ENCODE results near the gene MOB3B.
A peak's percentile ranks its signal among the peaks of the same experiment; 100 is the strongest.

Gene MOB3B

DNA sequence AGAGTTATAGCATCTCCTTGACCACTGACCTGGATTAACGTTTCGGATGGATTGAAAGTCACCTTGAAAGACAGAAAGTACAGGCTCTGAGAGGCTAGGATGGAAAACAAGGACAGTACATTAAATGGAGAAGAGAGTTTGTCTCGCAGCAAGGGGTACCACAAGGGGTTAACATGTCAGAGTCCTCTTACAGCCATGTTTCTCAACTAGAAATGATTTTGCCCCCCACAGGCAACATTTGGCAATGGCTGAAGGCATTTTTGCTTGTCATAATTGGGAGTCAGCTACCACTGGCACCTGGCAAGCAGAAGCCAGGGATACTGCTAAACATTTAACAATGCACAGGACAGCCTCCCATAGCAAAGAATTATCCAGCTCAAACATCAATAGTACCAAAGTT is 141.9 kb downstream of the MOB3B start:
- DNase-seq (ENCODE audit: low read depth), result no peak

DNA sequence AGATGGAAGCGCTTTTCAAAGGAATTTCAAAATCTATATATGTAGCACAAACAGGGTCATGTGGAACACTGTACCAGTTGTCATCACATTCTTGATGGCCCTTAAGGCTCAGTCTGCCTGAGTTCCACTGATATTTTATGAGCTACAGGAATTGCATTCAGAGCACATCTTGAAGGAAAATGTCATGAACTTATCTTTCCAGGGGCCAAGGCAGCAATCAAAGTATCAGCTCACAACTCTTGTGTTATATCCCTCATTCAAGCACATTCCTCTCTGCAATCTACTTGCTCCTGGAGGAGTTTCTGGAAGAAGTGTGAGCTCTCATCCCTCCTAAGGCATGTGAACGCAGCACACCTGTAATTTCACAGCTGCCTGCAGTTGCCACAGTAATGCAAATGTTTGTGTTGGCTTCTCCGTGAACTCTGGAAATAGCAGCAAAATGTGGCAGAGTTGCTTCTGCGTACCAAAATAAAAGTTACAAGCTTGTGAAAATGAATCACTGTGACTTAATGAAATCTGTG is 143.0 kb downstream of the MOB3B start:
- no peak for DNase-seq (ENCODE audit: low read depth)

DNA sequence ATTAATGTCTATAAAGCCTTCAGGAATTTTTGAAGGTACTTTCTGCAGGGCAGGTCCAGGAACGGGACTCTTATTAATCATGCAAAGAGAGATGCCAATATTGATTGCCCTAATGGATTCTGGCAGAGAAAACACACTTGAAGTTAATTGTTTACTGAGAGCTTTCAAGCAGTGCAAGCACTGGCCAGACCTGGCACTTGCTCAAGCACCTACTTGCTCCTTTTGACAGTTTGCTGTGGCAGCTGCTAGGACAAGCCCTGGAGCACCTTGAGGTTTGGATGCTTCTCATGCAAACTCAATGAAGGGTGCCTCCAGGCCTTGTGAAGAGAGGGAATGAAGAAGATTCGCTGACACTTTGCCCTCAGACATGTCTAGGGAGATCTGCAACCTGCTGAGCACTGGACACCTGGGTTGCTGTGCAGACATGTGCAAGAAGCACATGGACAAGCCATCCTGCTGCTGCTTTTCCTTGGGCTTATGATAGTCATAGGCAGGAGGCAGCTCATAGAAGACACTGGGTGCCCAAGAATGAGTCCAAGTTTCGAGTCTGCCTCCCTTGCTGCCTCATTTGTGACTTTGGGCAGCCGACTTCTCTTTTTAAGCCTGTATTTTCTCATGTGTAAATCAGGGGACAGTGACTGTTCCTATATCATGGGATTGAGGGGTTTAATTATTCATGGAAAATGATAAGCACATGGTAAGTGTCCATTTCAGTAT is 143.8 kb downstream of the MOB3B start:
- no peak for DNase-seq (ENCODE audit: low read depth)

DNA sequence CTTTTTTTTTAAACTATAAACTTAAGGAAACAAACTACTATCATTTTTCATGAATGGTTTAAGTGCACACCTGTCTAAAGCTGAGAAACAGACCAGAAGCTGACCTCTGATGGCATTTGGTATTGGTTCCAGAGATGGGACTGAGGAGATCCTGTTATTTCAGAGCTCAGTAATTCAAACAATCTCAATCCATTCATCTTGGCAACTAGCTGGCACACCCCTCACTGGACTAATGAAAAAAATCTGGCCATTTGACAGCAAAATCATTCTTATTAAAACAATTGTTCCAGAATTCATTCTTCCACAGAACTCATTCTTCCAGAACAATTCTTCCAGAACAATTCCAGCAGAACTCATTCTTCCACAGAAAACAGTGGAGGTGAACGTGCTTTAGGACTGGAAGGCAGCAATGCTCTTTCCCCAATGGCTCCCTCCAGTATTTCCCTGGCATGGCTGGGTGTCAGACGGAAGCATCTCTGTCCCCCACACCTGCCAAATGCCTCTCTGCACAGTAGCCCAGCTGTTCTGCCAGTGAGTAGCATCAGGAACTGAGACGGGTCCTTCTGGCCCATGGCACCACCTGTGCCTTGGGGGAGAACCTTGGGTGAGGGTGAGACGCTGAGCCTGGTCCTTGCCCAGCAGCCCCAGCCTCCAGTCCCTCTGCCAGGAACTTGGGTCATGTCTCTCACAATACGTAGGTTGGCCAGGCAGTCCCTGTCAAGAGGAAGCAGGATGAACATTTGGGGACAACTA is 145.2 kb downstream of the MOB3B start:
- DNase-seq (ENCODE audit: low read depth), result no peak

DNA sequence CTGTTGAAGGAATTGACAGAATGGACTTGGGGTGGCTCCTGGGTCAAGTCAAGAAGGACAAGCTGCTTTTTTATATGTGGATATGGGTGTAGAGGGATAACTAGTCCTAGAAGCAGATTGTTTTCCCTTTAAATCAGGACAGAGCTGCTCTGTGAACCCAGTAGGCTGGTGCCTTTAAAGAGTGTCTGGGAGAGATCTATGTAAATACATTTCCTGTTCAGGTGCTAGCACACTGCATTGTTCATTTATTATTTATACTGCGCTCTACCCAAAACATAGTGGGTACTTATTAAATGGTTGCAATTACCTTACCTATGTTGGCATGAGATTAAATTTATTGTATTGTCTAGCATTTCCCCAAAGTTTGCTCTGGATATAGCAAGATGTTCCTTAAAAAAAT is 146.1 kb downstream of the MOB3B start:
- no peak for DNase-seq (ENCODE audit: low read depth)

DNA sequence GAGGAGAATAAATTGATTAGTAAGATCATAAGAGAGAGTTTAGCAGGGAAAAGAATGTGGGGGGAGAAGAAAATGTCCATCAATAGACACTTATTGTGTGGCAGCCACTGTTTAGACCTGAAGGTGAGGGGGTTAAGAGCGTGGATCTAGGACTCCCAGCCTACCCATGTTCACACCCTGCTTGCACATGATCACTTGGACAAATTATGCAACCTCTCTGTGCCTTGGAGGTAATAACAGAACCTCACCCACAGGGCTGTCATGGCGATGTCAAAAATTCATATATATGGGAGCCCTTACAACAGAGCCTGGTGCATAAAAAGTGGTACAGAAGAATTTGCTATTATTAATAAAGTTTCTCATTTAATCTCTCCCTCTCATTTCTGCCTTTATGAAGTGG is 146.6 kb downstream of the MOB3B start:
- DNase-seq (ENCODE audit: low read depth), result no peak

DNA sequence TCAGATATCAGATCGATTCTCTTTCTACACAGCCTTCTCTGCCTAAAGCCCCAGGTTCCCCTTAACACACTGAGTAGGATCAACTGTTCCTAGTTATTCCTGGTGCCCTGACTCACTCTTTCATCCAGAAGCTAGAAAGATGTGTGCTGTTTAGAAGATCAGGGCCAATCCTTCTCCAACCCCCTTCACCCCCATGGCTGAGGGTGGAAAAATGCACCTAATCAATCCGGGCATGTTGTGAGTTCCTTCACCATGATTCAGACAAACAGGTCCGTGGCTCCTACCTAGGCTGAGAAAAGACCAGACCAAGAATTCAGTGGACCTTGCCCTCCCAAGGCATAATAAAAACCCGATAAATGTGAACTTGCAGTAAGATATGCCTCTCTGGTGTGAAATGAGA is 147.3 kb downstream of the MOB3B start:
- no peak for DNase-seq (ENCODE audit: low read depth)

DNA sequence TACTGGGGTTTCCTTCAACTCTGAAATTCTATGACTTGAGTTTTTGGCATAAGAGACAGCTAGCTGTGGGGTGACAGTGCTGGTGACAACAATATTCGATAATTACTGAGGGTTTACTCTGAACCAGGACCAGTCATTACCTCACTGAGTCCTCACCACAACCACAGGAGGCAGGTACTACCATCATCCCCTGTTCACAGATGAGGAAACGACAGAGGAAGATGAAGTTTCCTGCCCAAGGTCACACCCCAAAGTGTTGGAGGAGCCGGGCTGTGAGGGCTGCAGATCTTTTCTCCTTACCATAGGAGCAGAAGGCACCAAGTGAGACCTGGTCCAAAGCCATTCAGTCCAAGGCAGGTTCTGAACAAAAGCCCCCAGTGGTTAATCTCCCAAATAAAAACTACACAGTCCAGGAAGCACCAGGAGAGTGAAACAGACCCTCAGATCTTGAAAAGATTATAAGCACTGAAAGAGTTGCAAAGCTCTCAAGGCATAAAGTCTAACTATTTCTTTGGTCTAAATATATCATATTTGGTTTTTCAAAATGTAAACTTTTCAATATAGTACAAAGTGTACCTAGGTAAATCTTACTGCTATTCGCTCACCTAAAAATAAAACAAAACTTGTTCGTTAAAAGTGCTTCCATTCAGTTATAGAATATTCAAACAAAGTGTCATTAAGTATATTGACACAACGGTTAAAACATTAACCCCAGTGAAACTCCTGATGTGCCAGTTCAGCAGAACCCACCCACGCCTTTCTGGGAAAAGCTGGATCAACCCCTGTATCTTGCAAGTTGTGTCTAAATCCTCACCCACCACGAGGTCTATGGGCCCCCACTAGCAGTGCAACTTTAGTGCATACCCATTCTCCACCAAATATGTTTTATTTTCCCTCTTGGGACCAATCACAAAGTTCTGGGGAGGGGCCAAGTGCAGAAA is 150.0 kb downstream of the MOB3B start:
- DNase-seq (ENCODE audit: low read depth), result no peak

DNA sequence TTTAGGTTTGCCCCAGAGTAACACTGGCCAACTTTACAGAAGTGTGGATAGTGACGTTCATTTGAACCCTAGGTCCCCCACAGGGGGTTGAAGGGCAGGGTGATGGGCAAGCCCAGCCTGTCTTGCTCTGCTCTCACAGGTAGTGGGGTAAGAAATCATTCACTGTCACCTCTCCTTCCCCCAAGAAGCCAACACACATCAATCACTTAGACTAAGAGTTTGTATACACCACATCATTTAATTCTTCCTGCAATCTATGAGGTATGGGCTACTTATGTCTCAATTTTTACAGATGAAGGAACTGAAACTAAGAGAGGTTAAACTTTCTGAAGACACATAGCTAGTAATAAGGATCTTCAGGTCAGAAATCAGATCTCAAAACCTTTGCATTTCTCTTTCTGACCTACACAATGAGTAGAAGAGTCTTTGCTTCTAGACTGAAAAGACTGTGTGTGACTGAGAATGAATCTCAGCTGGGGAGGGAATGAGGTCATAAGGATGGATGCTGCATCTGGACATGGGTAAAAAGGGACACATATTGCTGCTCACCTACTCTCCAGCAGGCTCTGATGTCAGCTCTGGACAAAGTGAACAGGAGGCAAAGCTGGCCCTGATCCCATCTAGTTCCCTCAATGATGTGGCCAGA is 151.7 kb downstream of the MOB3B start:
- no peak for DNase-seq (ENCODE audit: low read depth)

DNA sequence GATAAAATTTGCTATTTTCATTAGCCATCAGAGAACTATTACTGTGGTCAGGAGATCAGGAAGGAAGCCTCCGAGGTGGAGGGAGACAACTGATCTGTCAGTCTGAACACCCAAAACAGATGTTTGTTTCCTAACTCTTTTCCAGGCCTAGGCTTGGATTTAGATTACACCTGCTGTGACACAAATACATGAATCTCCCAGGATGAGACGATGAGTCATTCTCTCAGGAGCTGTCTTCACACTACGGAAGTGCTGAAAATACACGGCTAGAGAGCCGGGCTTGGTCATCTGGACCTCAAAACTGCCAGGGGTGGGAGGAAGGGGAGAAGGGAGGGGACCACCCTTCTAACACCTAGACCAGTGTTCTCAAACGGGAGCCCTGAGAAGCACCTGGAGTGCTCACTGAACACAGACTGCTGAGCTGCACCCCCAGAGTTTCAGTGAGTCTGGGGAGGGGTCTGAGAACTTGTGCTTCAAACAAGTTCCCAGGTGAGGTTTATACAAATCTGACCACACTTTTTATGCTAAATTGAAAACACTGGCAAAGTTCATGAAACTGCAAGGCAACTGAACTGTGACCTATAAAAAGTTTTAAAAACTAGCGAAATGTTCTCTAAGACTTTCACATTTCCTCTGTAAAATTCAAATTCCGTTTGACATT is 152.3 kb downstream of the MOB3B start:
- DNase-seq (ENCODE audit: low read depth), result no peak

DNA sequence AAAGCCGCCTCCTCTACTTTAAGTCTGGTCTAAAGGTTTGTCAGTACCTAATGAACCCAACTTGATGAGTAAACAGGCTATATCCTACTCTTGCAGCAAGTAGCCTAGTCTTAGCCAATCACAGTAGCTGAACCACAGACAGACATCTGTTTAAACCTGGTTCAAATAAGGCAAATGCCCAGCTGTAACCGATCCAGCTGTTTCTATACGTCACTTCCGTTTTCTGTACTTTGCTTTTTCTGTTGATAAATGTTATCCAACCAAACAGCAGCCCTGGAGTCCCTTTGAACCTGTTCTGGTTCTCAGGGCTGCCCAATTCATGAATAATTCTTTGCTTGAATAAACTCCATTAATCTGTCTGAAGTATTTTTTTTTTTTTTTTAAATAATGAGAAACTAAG is 155.8 kb downstream of the MOB3B start:
- no peak for DNase-seq (ENCODE audit: low read depth)

DNA sequence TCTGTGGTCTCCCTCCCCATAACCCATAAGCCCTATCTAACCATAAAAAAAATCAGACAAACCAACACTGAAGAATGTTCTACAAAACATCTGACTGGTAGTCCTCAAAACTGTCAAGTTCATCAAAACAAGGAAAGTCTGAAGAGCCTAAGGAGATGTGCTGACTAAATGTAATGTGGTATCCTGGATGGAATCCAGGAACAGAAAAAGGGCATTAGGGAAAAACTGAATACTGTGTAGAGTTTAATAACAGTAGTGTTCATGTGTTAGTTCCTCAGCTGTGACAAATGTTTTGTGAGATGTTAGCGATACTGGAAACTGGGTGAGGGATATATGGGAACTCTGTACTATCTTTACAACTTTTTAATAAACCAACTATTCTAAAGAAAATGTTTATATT is 157.0 kb downstream of the MOB3B start:
- DNase-seq (ENCODE audit: low read depth), result no peak

DNA sequence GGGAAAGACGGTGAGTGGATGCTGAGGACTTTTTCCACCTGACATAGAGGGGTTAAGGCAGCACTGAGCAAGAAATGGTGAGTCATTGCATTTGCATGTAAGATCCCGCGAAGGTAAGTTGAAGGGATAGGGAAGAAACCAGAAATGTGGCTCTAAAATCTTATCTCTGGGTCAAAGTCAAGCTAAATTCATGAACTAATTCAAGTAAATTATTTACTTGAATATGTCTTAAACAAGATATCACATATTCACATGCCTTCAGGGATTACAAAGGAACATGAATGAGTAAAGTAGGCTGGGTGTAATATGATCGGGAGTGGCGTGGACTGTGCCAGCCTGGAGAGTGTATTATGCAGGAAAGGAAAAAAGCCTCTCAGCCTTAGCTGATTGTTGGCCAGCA is 158.2 kb downstream of the MOB3B start:
- DNase-seq (ENCODE audit: low read depth), result no peak

DNA sequence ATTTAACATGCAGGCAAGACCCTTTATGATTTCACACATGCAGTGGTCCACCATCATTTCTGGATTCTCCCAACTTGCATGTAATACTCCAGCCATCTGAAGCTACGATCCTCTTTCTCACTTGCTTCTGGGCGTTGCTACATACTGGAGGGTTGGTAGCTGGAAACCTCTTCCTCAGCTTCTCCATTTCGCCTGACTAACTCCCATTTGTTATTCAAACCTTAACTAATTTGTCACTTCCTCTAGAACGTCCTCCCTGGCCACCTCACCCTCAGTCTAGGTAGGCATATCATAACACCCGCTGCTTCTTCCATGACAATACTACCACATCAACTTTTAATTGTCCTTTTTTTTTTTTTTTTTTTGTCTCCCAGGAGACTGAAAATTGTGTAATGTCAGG is 160.0 kb downstream of the MOB3B start:
- no peak for DNase-seq (ENCODE audit: low read depth)

DNA sequence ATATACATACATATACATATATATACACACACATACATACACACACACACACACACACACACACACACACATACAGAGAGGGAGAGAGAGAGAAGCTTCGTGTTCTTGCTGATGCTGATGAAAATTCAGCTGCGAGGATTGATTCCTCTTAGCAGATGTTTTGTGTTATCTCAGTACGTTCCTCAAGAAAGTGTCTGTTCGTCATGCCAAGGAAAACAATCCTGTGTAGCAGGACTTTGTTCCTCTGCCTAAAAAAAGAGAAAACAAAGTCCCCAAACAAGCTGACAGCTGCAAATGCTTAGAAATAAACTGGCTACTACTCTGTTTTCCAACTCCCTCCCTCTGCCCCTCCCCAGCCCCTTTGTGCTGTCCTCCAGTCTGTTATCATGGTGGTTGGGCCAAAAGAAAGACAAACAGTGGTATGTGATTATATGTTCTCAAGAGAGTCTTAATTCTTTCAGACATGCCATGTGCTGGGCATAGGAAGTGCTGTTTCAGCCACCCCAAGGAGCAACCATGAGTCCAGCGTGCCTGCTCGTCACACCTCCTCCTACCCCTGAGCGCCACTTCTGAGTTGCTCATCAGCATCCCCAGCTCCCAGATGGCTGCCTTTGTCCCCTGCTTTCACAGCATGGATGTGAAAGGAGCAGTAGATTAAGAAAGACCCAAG is 161.2 kb downstream of the MOB3B start:
- DNase-seq (ENCODE audit: low read depth), result peak; percentile 8

DNA sequence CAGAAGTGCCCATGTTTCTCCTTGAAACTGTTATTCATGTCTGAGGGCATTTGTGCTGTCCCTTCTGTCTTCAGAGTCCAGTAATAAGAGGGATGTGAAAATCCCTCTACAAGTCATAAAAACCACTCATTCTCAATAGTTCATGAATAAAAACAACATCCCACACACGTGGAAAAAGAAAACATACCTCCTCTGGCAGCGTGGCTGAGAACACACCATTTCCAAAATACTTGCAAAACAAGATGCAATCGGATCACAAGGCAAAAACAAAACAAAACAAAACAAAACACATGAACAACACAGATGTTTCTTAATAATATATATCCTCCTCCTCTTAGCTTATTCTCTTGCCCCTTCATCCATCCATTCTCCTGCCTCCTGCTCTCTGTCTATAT is 161.7 kb downstream of the MOB3B start:
- DNase-seq (ENCODE audit: low read depth), result no peak

DNA sequence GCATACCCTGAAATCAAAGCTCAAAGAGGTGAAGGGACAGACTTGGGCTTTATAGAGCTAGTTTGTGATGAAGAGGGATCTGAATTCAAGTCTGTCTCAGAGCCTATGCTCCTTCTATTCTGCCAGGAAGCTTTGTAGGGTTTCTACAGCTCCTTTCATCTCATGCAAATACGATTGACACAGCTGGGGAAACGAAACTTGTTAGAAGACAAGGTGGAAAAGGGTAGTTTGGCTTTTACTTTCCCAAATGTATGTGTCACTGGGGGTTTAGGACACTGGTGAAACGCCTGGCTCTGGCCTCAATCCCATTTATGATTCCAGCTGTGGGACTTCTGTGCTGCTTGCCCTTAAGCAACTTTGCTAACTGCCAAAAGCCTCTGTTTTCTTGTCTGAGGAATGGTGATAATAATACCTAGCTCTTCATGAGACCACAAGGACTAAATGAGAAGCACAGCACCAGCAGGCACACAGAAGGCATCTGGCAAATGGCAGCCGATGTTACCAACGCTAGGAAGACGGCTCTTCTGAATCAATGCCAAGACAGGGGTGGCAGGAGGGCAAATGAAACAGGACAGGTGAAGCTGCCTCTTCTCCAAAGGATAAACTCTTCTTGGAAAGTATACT is 162.3 kb downstream of the MOB3B start:
- no peak for DNase-seq (ENCODE audit: low read depth)

DNA sequence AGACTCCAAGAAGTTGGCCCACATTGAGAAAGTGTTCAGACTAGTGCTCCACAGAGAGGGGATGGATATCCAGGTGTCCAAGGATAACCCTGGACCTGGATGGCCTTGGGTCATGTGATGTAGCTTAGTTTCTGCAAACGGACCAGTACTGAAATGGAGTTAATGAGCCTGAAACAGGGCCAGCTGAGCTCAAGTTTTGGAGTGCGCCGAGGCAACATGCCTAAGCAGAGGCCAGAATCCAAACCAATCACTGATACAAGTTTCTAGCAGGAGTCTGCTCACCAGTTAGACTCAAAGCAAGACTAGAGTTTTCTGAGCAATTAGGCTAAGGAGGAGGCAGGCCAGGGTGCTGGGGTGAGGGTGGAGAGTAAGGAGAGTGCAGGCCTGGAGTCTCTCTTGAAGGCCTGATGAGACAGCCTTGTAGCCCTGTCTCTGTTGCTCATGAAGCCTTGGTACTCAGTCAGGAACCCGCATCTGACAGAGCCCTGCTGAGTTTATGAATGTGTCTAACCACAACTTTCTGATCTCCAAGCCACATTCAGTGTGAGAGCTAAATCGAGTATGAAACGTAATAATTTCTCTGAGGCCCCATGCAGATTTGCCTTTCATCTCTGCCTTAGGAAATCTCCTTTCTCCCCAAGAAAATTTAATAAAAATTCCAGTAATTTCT is 163.8 kb downstream of the MOB3B start:
- DNase-seq (ENCODE audit: low read depth), result no peak

DNA sequence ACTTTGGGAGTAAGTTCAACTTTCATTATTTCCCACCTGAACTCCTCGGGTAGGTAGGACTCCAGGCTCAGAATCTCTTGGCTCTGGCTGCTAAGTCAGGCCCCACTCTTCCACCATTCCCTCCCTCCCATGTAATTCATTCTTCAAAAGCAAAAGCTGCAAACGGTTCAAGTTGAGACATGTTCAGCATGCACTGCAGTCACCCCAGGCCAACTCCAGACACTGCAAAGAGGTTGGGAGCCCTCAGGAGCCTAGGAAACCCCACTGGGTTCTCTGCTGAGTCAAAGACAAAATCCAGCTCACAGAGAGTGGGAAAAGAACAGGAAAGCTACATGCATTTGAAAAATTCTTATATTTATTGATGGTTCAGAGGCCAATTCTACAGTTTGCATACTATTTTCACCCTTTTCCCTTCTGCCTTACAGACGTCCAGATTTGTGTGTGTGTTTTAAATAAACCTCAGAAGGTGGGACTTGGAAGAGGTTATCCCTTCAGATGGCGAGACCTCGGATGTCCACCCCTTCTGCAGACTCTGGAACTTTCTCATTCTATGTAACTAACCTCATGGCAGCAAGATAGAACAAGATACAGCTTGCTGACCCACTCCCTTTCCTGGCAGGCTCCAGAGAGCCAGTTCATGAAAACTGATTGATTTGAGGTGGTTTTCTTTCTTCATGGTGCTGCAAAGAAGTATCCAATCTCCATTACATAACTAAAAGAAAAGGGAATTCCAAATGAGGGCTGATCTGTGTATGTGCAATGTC is 167.0 kb downstream of the MOB3B start:
- DNase-seq (ENCODE audit: low read depth), result no peak
